H9 (cell line): ENCODE data around the gene CYP8B1. TPM values are rescaled to one million over a fixed set of nuclear protein-coding genes. Genes with fewer than 3 reads are reported as not detected.

Experiments
- DNase-seq: peaks from one replicate; pipeline ENCODE4 v3.0.0-alpha.2; 2017
- H2AFZ ChIP-seq: one replicate; pipeline ENCODE4 v1.6.1; 2013; ENCODE audit warnings: mild to moderate bottlenecking, low read length, control low read depth, moderate library complexity
- H2AK5ac ChIP-seq: 2 replicates; pipeline ENCODE4 v1.6.1; 2013; ENCODE audit warnings: low read length, control low read depth, mixed read lengths; ENCODE audit not compliant: insufficient read length
- H2BK120ac ChIP-seq: one replicate; pipeline ENCODE4 v1.6.1; 2013; ENCODE audit warnings: low read depth, mild to moderate bottlenecking, low read length, control low read depth, inconsistent platforms; ENCODE audit not compliant: poor library complexity, severe bottlenecking
- H2BK12ac ChIP-seq: 2 replicates; pipeline ENCODE4 v1.6.1; 2013; ENCODE audit warnings: low read length, control low read depth, mixed read lengths, low read depth; ENCODE audit not compliant: insufficient read length
- H2BK15ac ChIP-seq: 2 replicates; pipeline ENCODE4 v1.6.1; 2013; ENCODE audit warnings: low read depth, low read length, control low read depth
- H2BK20ac ChIP-seq: one replicate; pipeline ENCODE4 v1.6.1; 2013; ENCODE audit warnings: low read depth, mild to moderate bottlenecking, low read length, control low read depth, inconsistent platforms; ENCODE audit not compliant: poor library complexity, severe bottlenecking
- H2BK5ac ChIP-seq: 2 replicates; pipeline ENCODE4 v1.6.1; 2013; ENCODE audit warnings: low read length, control low read depth, mixed read lengths; ENCODE audit not compliant: insufficient read length
- H3K14ac ChIP-seq: 2 replicates; pipeline ENCODE4 v1.6.1; 2013; ENCODE audit warnings: low read length, control low read depth; ENCODE audit not compliant: insufficient read depth
- H3K18ac ChIP-seq: 2 replicates; pipeline ENCODE4 v1.6.1; 2013; ENCODE audit warnings: low read depth, mild to moderate bottlenecking, mixed read lengths, low read length, control low read depth; ENCODE audit not compliant: insufficient read length
- H3K23ac ChIP-seq: 2 replicates; pipeline ENCODE4 v1.6.1; 2013; ENCODE audit warnings: low read length, control low read depth, mixed read lengths, low read depth; ENCODE audit not compliant: insufficient read length
- H3K23me2 ChIP-seq: 2 replicates; pipeline ENCODE4 v1.6.1; 2013; ENCODE audit warnings: low read depth, mild to moderate bottlenecking, mixed read lengths, low read length, control low read depth; ENCODE audit not compliant: insufficient read length, poor library complexity, severe bottlenecking
- H3K27ac ChIP-seq: 2 replicates; pipeline ENCODE4 v1.5.1; 2013; ENCODE audit warnings: low read length, control low read depth, mixed read lengths, low read depth; ENCODE audit not compliant: insufficient read length
- H3K27me3 ChIP-seq: 2 replicates; pipeline ENCODE4 v1.6.1; 2013; ENCODE audit warnings: low read length, control low read depth, inconsistent platforms; ENCODE audit not compliant: insufficient read depth
- H3K4ac ChIP-seq: 2 replicates; pipeline ENCODE4 v1.6.1; 2013; ENCODE audit warnings: low read depth, mild to moderate bottlenecking, control low read depth, inconsistent platforms, low read length, moderate library complexity
- H3K4me1 ChIP-seq: 2 replicates; pipeline ENCODE4 v1.6.1; 2013; ENCODE audit warnings: low read length, control low read depth, inconsistent platforms; ENCODE audit not compliant: insufficient read depth
- H3K4me2 ChIP-seq: 2 replicates; pipeline ENCODE4 v1.6.1; 2013; ENCODE audit warnings: low read length, control low read depth, mixed read lengths; ENCODE audit not compliant: insufficient read length, insufficient read depth
- H3K56ac ChIP-seq: 2 replicates; pipeline ENCODE4 v1.6.1; 2013; ENCODE audit warnings: low read depth, mild to moderate bottlenecking, mixed read lengths, low read length, control low read depth; ENCODE audit not compliant: insufficient read length
- H3K79me1 ChIP-seq: 2 replicates; pipeline ENCODE4 v1.6.1; 2013; ENCODE audit warnings: low read depth, mild to moderate bottlenecking, moderate library complexity, low read length, control low read depth, inconsistent platforms; ENCODE audit not compliant: insufficient read depth, poor library complexity, severe bottlenecking
- H3K79me2 ChIP-seq: 2 replicates; pipeline ENCODE4 v1.6.1; 2013; ENCODE audit warnings: low read length, control low read depth, inconsistent platforms; ENCODE audit not compliant: insufficient read depth
- H3K9ac ChIP-seq: 2 replicates; pipeline ENCODE4 v1.6.1; 2013; ENCODE audit warnings: low read length, control low read depth, mixed read lengths; ENCODE audit not compliant: insufficient read length; ENCODE audit errors: extremely low read depth
- H3K9me3 ChIP-seq: one replicate; pipeline ENCODE4 v1.6.1; 2013; ENCODE audit warnings: low read depth, low read length, inconsistent platforms; ENCODE audit not compliant: control insufficient read depth
- H3T11ph ChIP-seq: one replicate; pipeline ENCODE4 v1.6.1; 2013; ENCODE audit warnings: mild to moderate bottlenecking, low read length, control low read depth, inconsistent platforms
- H4K20me1 ChIP-seq: one replicate; pipeline ENCODE4 v1.6.1; 2013; ENCODE audit not compliant: control insufficient read depth, insufficient read length, insufficient read depth
- H4K5ac ChIP-seq: 2 replicates; pipeline ENCODE4 v1.6.1; 2013; ENCODE audit warnings: low read depth, mild to moderate bottlenecking, mixed read lengths, low read length, control low read depth; ENCODE audit not compliant: insufficient read length
- H4K8ac ChIP-seq: replicated peaks from 2 replicates; pipeline ENCODE4 v1.6.1; 2013; ENCODE audit warnings: low read length, control low read depth, mixed read lengths, low read depth; ENCODE audit not compliant: insufficient read length
- H4K91ac ChIP-seq: 2 replicates; pipeline ENCODE4 v1.6.1; 2013; ENCODE audit warnings: low read depth, mild to moderate bottlenecking, moderate library complexity, mixed read lengths, low read length, control low read depth; ENCODE audit not compliant: insufficient read length
- H3K27ac Mint-ChIP-seq, 3 experiments: 2 replicates in 2 of 3; 3 replicates in 1 of 3; pipeline ENCODE4 v1.8.0; 2020 to 2021; ENCODE audit warnings: mixed read lengths in 3 of 3, mild to moderate bottlenecking in 1 of 3, moderate library complexity in 1 of 3
- H3K27me3 Mint-ChIP-seq: 2 replicates; pipeline ENCODE4 v1.8.0; 2021; ENCODE audit warnings: low read depth, mild to moderate bottlenecking, moderate library complexity, mixed read lengths
- H3K36me3 Mint-ChIP-seq, 3 experiments: 2 replicates in 2 of 3; 3 replicates in 1 of 3; pipeline ENCODE4 v1.8.0; 2020 to 2021; ENCODE audit warnings: low read depth in 3 of 3, mixed read lengths in 3 of 3; ENCODE audit not compliant: insufficient read depth in 1 of 3
- H3K4me1 Mint-ChIP-seq, 2 experiments: 2 replicates each; pipeline ENCODE4 v1.8.0; 2020; ENCODE audit warnings: mixed read lengths in 2 of 2
- H3K4me3 Mint-ChIP-seq, 2 experiments: 2 replicates in 1 of 2; 3 replicates in 1 of 2; pipeline ENCODE4 v1.8.0; 2020 to 2021; ENCODE audit warnings: mild to moderate bottlenecking in 2 of 2, mixed read lengths in 2 of 2, moderate library complexity in 1 of 2
- H3K9me3 Mint-ChIP-seq, 2 experiments: 2 replicates in 1 of 2; 3 replicates in 1 of 2; pipeline ENCODE4 v1.8.0; 2020; ENCODE audit warnings: mild to moderate bottlenecking in 2 of 2, mixed read lengths in 2 of 2, moderate library complexity in 1 of 2
- CTCF ChIP-seq: fragments of 200-600 bp; sonication (generic); conservative IDR thresholded peaks from 3 replicates; pipeline ENCODE4 v1.8.0; 2021; ENCODE audit warnings: antibody characterized with exemption, mild to moderate bottlenecking
- WGBS: extraction: QIAGEN DNeasy Blood & Tissue Kit; methylation state at CpG from one replicate; pipeline ENCODE4 v1.1.7; 2013; ENCODE audit warnings: missing lambda C conversion rate, low lambda C conversion rate, mixed read lengths; ENCODE audit not compliant: insufficient read length; ENCODE audit errors: extremely low coverage; 5-methylcytosine and 5-hydroxymethylcytosine counted together
- total RNA-seq: library from RNA; stranded (reverse); gene quantifications from 2 replicates; pipeline ENCODE4 v1.2.1, GENCODE V29; 2021

Gene CYP8B1
- total RNA-seq, 1 experiment from 2014 or later: not detected

GRCh38 chr3:42846685-42847522 is 28.8 kb downstream of the CYP8B1 start:
- Histone ChIP-seq H4K8ac (no peak overlapping the region), H3K4ac (no peak overlapping the region), H2BK5ac (no peak overlapping the region), H3K18ac (no peak overlapping the region), H3T11ph (no peak overlapping the region), H2BK20ac (no peak overlapping the region), H2AFZ (no peak overlapping the region), H3K4me1 (peaks cover 3% of the 10 kb centered on the region; the same call in 1 of the 2 replicates), H3K23me2 (no peaks in the 10 kb centered on the region), H4K5ac (no peak overlapping the region), H2BK12ac (no peak overlapping the region), H3K27ac (no peak overlapping the region), H3K56ac (no peak overlapping the region), H3K4me2 (no peak overlapping the region), H4K20me1 (no peaks in the 10 kb centered on the region), H2BK120ac (no peak overlapping the region), H3K79me1 (no peaks in the 10 kb centered on the region), H3K14ac (no peak overlapping the region), H3K27me3 (no peaks in the 10 kb centered on the region), H2BK15ac (no peak overlapping the region), H3K9me3 (no peaks in the 10 kb centered on the region), H3K79me2 (no peaks in the 10 kb centered on the region; the same call in 1 of the 2 replicates), H2AK5ac (no peak overlapping the region), H4K91ac (no peak overlapping the region), H3K9ac (no peak overlapping the region), H3K23ac (no peak overlapping the region)
- no peaks in the 10 kb centered on the region for H3K36me3 Mint-ChIP-seq
- TF ChIP-seq CTCF: no peak
- peaks cover 18 to 21% of the 10 kb centered on the region in 2 experiments for H3K4me1 Mint-ChIP-seq
- no peak overlapping the region for H3K4me3 Mint-ChIP-seq
- no peak overlapping the region; a peak in 2 of 7 replicates for H3K27ac Mint-ChIP-seq
- DNase-seq: no peak
- H3K9me3 Mint-ChIP-seq: no peaks in the 10 kb centered on the region
- peaks cover 3% of the 10 kb centered on the region; the same call in 1 of the 2 replicates for H3K27me3 Mint-ChIP-seq
- whole genome bisulfite sequencing: no CpG with 5 or more reads among the region's 5 CpGs
